SK-N-MC (cell line): Measurements from ENCODE around the gene MCOLN1.

Experiments
- EZH2 ChIP-seq: fragments of 200-600 bp; sonication (generic); IDR thresholded peaks from one replicate; pipeline ENCODE4 v1.6.1; 2017; ENCODE audit warnings: antibody characterized with exemption
- FOXP2 ChIP-seq: optimal IDR thresholded peaks from 2 replicates; pipeline ENCODE3; 2011; ENCODE audit warnings: mild to moderate bottlenecking, moderate library complexity; ENCODE audit not compliant: insufficient read depth; ENCODE audit errors: extremely low read length, control extremely low read depth
- POLR2AphosphoS5 ChIP-seq: IDR thresholded peaks from 2 replicates; pipeline ENCODE4 v1.6.1; 2012; ENCODE audit warnings: mild to moderate bottlenecking, low read depth, low read length, borderline replicate concordance

- TF ChIP-seq EZH2 (no peak), POLR2AphosphoS5 (no peak), FOXP2 (no peak)
These were observed 6.1 kb upstream of the MCOLN1 start for GRCh38 chr19:7516333-7516732.
